ENCODE data around the gene MRPL58. TPM values are rescaled to one million over a fixed set of nuclear protein-coding genes. Genes with fewer than 3 reads are reported as not detected.

The MRPL58 gene
- total and polyA plus RNA-seq, 2 of the 8 experiments (the other 6 are each of a cell fraction or from before 2014, with no cell fraction given) = 43.6 to 49.1 TPM

GRCh38 chr17:75019146-75019545 lies 6.7 kb downstream of the MRPL58 start:
- H4K91ac ChIP-seq (replicated peaks; ENCODE audit: insufficient read length, low read length) = no peak overlapping the region
- no peak overlapping the region for H4K8ac ChIP-seq (ENCODE audit: extremely low read depth, insufficient read depth, low read length)
- H3K4me2 ChIP-seq (ENCODE audit: insufficient read depth in 1 of 2, low read depth in 2 of 2, low read length in 2 of 2) = no peak overlapping the region
- no peak overlapping the region for H3K18ac ChIP-seq (ENCODE audit: extremely low read depth, low read length)
- no peak for TF ChIP-seq TEAD4 (IDR thresholded peaks at IDR 0.05; ENCODE audit: low read depth, low read length)
- TF ChIP-seq RAD21 (IDR thresholded peaks at IDR 0.05 in 1 of 2, conservative IDR thresholded peaks at IDR 0.05 in 1 of 2; ENCODE audit: low read depth in 2 of 2, low read length in 2 of 2) = no peak
- TF ChIP-seq YY1 (IDR thresholded peaks at IDR 0.05; ENCODE audit: low read depth, low read length) = no peak
- TF ChIP-seq SAP30 (IDR thresholded peaks at IDR 0.05; ENCODE audit: insufficient read depth, insufficient replicate concordance, low read length) = no peak
- no peak for TF ChIP-seq ZNF274 (IDR thresholded peaks at IDR 0.05; ENCODE audit: borderline replicate concordance, extremely low read depth, low read length)
- no peak for TF ChIP-seq MAFK (IDR thresholded peaks at IDR 0.05; ENCODE audit: low read depth, low read length)
- TF ChIP-seq BACH1 (IDR thresholded peaks at IDR 0.05; ENCODE audit: low read length) = no peak
- no peak for TF ChIP-seq SP4 (IDR thresholded peaks at IDR 0.05; ENCODE audit: low read length)
- no peak overlapping the region for H2BK15ac ChIP-seq (ENCODE audit: low read length)
- WGBS, 2 experiments (ENCODE audit: extremely low coverage in 1 of 2, insufficient coverage in 1 of 2, insufficient read length in 1 of 2, insufficient replicate concordance in 2 of 2, low coverage in 1 of 2, low lambda C conversion rate in 2 of 2, missing lambda C conversion rate in 1 of 2) = 92% methylated on average over 5 of the region's 5 CpGs; no CpG with 5 or more reads in 1 of the 2 experiments
- no peak overlapping the region for H2AFZ ChIP-seq (ENCODE audit: low read length)
- peaks cover 3 to 29% (median 16%) of the 10 kb centered on the region in 4 experiments; a peak in 7 of 8 replicates for H3K36me3 ChIP-seq (ENCODE audit: control insufficient read depth in 2 of 4, insufficient read depth in 4 of 4, low read length in 3 of 4)
- no peak for FAIRE-seq
- no peak for DNase-seq (ENCODE audit: low read depth in 1 of 2, low spot score in 2 of 2)
- peaks cover 0 to 5% of the 10 kb centered on the region in 2 experiments; a peak in 2 of 4 replicates for H3K79me2 ChIP-seq (ENCODE audit: control insufficient read depth in 1 of 2, insufficient read depth in 2 of 2, low read length in 2 of 2)
- H4K5ac ChIP-seq (ENCODE audit: insufficient read length, low read depth, low read length) = no peak overlapping the region
- H3K79me1 ChIP-seq (ENCODE audit: low read depth, low read length) = no peaks in the 10 kb centered on the region; the same call in 1 of the 2 replicates
- no peak overlapping the region for H2BK120ac ChIP-seq (replicated peaks; ENCODE audit: low read depth, low read length)
- no peak overlapping the region for H3K9ac ChIP-seq (replicated peaks in 1 of 4; ENCODE audit: extremely low read depth in 1 of 4, low read depth in 3 of 4, low read length in 3 of 4)
- H3K27me3 ChIP-seq (replicated peaks in 1 of 4; ENCODE audit: control insufficient read depth in 3 of 4, extremely low read depth in 1 of 4, insufficient read depth in 3 of 4, low read length in 3 of 4) = no peaks in the 10 kb centered on the region
- no peak overlapping the region for H2BK20ac ChIP-seq (ENCODE audit: low read length)
- H3K9me3 ChIP-seq (ENCODE audit: insufficient read depth in 2 of 2, low read depth in 1 of 2, low read length in 1 of 2) = no peaks in the 10 kb centered on the region
- H2BK5ac ChIP-seq (ENCODE audit: low read depth, low read length) = no peak overlapping the region; the same call in 1 of the 2 replicates
- H4K20me1 ChIP-seq (replicated peaks in 1 of 2; ENCODE audit: control insufficient read depth in 1 of 2, insufficient read depth in 2 of 2, low read length in 2 of 2) = peaks cover 0 to 3% of the 10 kb centered on the region in 2 experiments
- H2BK12ac ChIP-seq (ENCODE audit: low read depth, low read length) = no peak overlapping the region
- POLR2A ChIA-PET (ENCODE audit: partially characterized antibody) = interaction anchor here (0.6 to 0.7 kb wide), 3 partner anchors 82 to 251 kb away, joined by 3 to 5 read pairs (median 4); no protein-coding TSS in a partner anchor
- H3K4me3 ChIP-seq (ENCODE audit: extremely low read depth in 1 of 4, insufficient read depth in 2 of 4, low read depth in 3 of 4, low read length in 4 of 4) = no peak overlapping the region
- CTCF ChIA-PET (ENCODE audit: partially characterized antibody) = interaction anchor here (0.6 to 1.7 kb wide), 11 partner anchors 11 to 1063 kb away, joined by 3 to 6 read pairs (median 4); partner anchors contain the start of genes CDR2L and NT5C
- H3K56ac ChIP-seq (replicated peaks; ENCODE audit: insufficient read length, low read depth, low read length) = no peak overlapping the region
- no peaks in the 10 kb centered on the region for H3K23me2 ChIP-seq (ENCODE audit: low read depth, low read length)
- H2AK5ac ChIP-seq (ENCODE audit: low read depth, low read length) = no peak overlapping the region
- H3K14ac ChIP-seq (ENCODE audit: insufficient read length) = no peak overlapping the region
- H3K27ac ChIP-seq (ENCODE audit: low read depth, low read length) = no peak overlapping the region
- H3K4me1 ChIP-seq (replicated peaks in 1 of 4; ENCODE audit: control insufficient read depth in 3 of 4, insufficient read depth in 4 of 4, low read length in 3 of 4) = no peaks in the 10 kb centered on the region
- H3K23ac ChIP-seq (ENCODE audit: insufficient read length) = no peak overlapping the region
- no peak overlapping the region for H3K4ac ChIP-seq (replicated peaks; ENCODE audit: insufficient read length, low read depth, low read length)
